CD4-positive, alpha-beta T cell treated with Interleukin-4 for 1 hour (primary cell): ENCODE results near the gene SYT15.
"Not testable (repeated sequence)": the region's sequence is repeated elsewhere in the genome, so short reads cannot be mapped to it uniquely, and the experiment has no call there.

Source experiments
- DNase-seq, 2 donors: peaks; one replicate each; pipeline ENCODE4 v3.0.0-alpha.2; 2020 to 2022

The SYT15 gene

DNA sequence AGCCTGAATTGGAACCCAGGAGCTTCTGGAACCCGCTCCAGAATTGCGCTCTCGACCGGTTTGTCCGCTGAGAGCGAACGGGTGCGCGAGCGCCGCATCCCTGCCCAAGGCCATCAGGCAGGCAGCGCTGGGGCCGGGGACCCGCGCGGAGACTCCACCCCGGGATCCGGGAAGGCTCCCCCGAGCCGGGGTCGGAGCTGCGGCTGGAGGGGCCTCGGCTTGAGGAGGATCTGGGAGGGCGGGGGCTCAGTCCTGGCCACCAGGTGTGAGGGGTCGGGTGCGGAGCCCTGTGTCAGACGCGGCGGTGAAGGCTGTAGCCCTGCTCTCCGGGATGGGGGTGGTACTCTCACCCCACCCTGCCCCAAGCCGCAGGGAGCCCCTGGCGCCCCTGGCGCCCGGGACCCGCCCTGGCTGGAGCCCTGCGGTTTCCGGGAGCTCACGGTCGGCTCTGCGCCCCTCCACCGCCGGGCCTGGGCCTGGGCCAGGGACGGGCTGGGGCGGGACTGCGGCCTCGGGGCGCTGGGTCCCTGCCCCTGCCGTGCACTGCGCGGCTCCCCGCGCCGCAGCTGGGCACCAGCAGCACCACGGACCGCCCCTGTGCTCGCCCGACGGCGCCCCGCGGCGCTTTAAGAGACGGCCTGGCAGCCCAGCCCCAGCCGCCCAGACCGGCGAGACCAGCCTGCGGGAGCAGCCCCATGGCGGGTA is at the start of gene SYT15:
SYT15 (plus strand) TSS at position 655 of the 705 bp plus-strand sequence; CDS start at position 696, 41 bp downstream.
- DNase-seq = not testable (repeated sequence)

GRCh38 chr10:46529742-46530141 is 49.2 kb upstream of the SYT15 start:
- DNase-seq = not testable (repeated sequence)

GRCh38 chr10:46530249-46531186 is 48.4 kb upstream of the SYT15 start:
- DNase-seq = no peak

- not testable (repeated sequence) for DNase-seq
These were observed 46.7 kb upstream of the SYT15 start for GRCh38 chr10:46532256-46532655.

DNA sequence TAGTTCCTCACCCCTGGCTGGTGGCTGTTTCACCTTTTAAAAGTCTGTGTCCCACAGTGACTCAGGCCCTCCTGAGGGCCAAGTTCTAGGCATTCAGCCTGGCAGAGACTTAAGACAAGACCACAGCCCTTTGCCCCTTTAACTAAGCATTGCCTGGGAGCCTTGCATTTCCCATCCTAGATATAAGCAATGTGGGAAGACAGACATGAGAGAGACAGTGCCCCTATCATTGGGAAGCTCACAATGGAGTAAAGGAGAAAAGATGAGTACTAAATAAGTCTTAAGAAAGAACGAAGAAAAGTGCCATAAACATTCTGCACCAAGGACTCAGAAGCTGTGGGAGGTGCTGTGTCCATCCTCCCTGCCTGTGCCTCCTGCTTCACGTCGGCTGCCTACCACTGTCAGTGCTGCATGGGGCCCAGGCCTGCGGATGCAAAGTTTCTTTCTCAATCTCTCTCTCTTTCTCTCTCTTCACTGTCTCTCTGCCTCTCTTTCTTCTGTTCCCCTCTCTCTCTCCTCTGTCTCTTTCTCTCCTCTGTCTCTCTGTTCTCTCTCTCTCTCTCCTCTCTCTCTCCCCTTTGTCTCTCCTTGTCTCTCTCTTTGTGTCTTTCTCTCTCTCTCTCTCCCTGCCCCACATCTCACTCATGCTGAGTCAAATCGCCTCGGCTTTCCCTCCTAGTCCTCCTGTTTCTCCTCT is 44.0 kb upstream of the SYT15 start:
- DNase-seq = no peak

DNA sequence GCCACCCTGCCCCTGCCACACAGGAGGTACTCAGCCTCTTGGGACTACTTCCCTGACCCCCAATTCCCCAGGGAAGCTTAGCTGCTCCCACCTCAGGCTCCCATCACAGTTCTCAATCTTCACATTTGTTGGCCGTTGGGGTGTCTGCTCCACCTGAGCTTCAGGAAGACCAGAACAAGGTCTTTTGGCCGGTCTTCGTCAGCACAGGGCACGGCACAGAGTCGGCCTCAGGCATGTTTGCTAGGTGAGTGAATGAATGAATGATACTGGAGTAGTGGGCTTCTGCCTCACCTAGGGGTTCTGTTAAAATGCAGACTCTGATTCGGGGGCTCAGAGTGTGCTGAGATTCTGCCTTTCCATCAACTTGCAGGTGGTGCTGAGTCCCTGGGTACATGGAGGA is 42.8 kb upstream of the SYT15 start:
- no peak for DNase-seq

DNA sequence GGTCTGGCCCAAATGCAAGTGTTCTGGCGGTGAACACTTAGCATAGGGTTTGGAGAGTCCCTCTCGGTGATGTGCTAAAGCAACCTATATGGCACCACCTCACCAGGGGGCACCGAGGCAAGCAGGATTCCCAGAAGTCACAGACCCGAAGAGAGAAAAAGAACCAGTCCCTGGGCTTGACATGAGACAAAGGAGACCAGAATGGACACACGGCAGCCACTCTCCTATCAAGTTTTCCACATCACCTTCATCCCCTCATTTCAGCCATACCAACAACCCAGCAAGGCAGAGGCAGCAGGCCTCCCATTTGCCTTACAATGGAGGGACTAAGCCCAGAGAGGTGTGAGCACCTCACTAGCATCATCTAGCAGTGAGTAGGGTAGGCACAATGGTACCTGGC is 42.1 kb upstream of the SYT15 start:
- no peak for DNase-seq

- DNase-seq = no peak
These were observed 41.6 kb upstream of the SYT15 start for GRCh38 chr10:46537309-46537708.

- DNase-seq = no peak
These were observed 40.8 kb upstream of the SYT15 start for GRCh38 chr10:46538155-46538554.

DNA sequence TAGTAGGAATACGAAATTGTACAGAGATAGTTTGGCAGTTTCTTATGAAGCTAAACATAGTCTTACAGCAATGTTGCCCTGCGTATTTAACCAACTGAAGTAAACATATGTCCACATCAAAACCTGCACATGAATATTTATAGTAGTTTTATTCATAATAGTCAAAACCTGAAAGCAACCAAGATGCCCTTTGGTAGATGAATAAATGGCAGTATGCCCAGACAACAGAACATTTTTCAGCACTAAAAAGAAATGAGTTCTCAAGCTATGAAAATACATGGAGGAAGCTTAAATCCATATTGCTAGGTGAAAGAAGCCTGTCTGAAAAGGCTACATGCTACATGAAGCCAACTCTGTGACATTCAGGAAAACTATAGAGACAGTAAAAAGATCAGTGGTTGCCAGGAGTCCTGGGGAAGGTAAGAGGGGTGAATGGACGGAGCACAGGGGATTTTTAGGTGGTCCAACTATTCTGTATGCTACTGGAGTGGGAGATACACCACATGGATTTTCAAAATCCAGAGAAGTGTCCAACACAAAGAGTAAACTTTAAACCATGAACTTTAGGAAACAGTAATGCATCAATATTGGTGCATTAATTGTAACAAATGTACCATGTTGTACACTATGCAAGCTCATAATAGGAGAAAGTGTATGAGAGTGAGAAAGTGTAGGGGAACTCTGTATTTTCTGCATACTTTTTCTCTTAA is 40.1 kb upstream of the SYT15 start:
- DNase-seq = no peak

- DNase-seq = no peak
These were observed 39.1 kb upstream of the SYT15 start for GRCh38 chr10:46539596-46540411.

DNA sequence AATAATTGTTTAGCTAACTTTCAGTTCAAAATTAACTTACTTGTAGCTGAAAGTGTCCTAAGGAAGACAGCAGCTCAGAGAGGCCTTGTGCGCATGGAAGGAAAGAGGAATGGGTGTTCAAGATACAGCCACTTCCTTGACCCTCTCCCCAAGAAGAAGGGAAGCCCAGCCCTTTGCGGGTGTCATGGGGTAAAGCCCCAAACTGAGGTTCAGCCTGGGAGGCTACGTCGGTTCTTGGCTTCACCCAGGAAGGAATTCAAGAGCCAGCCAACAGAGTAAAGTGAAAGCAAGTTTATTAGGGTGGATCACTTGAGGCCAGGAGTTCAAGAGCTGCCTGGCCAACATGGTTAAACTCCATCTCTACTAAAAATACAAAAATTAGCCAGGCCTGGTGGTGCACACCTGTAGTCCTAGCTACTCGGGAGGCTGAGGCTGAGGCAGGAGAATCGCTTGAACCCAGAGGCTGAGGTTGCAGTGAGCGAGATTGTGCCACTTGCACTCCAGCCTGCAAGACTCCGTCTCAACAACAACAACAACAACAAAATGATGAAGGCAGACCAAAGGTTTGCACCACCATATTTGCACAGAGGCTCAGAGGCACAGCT is 38.4 kb upstream of the SYT15 start:
- no peak for DNase-seq

GRCh38 chr10:46541017-46541661 is 37.8 kb upstream of the SYT15 start:
- DNase-seq = peak in 1 of 2 donors; percentile 17

GRCh38 chr10:46541735-46542566 is 37.0 kb upstream of the SYT15 start:
- DNase-seq = peak in 1 of 2 donors; percentile 8

DNA sequence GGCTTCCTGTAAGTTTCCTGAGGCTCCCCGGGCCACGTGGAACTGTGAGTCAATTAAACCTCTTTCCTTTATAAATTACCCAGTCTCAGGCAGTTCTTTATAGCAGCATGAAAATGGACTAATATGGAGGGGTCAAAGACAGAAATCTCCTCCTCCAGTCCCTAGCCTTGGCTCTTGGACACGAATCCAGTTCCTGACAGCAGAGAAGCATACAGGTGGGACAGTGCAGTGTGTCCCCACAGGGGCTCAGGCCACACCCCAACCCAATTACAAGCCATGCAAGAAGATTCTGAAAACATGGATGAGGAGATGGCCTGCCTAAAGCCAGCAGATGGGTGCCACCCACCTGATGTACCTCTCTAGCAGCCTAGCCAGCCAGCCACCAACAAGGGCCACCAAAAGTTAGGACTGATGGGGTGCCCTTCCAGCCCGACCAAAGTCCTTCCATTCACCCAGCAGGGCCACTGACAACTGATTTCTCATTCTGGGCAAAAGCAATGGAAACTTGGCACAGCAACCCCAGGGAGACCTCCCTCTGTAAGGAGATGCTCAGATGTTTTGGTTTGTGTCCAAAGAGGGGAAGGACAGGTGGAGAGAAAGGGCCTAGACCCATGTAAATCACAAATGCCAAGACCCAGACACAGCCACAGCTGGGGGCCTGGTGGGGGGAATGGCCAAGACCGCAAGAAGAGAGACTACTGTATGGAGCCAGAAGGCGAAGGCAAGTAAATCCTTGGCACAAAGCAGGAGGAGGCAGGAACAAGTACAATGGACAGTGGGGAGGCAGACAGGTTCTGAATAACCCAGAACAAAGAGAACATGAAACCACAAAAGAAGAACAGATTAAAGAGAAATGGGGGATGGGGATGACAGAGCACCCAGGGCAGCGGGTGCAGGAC is 36.1 kb upstream of the SYT15 start:
- peak in 1 of 2 donors; percentile 10 for DNase-seq

DNA sequence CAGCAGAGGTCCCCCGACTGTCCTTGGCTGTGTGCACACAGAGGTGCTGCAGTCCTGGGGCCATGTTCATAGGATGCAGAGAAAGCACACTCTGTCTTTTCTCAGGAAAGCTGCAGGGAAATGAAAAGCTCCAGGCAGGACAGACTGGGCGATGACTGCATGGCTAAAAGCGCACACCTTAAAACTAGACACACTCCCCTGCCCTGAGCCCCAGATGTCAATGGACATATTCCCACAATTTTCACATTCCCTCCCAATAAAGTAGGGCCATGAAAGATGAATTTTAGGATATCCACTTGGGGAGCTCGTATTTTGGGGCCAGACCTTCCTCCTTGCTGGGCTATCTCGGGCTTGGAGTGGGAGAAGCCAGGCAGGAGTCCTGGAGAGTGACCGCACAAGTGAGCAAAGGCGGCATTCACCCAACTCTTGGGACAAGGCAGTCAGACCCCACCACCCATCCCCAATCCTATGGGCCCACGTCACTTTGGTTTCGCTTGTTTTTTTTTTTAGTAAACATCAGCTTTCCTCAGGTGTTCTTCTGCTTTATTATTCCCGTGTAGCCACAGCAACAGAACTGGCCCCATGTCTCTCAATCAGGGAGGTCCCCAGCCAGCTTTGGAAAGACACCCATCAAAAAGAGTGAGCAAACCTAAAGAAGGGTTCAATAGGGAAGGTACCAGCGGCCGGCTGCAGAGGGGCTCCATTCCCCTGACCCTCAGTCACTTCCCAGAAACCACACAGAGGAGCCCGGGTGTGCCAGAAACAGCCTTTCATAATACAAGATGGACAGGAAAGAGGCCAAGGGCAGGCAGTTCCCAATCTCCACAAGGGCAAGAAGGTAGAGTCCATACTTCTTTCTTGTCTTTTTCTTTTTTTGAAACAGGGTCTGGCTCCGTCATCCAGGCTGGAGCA is 35.2 kb upstream of the SYT15 start:
- peak in 1 of 2 donors; percentile 10 for DNase-seq

- DNase-seq = peak in 1 of 2 donors; percentile 11
These were observed 33.7 kb upstream of the SYT15 start for GRCh38 chr10:46544989-46545791.
